22Rv1 (cell line): ENCODE measurements around the gene CCDC124.
A peak's percentile ranks its signal among the peaks of the same experiment; 100 is the strongest.
"Not testable (repeated sequence)": the region's sequence is repeated elsewhere in the genome, so short reads cannot be mapped to it uniquely, and the experiment has no call there.

ENCODE experiments used
- H3K27ac ChIP-seq: fragments of 450-650 bp; 2 replicates; pipeline ENCODE4 v1.5.1; 2017
- ZFX ChIP-seq: fragments of 450-650 bp; IDR thresholded peaks from 2 replicates; pipeline ENCODE4 v1.6.1; 2017; ENCODE audit warnings: antibody characterized with exemption, borderline replicate concordance
- TF ChIP-seq, protein P1 (sequence below): fragments of 450-650 bp; IDR thresholded peaks from 2 replicates; pipeline ENCODE4 v1.5.1; 2017; ENCODE audit warnings: mild to moderate bottlenecking

CCDC124 gene

GRCh38 chr19:17982430-17982829, 49.6 kb downstream of the CCDC124 start:
- no peak overlapping the region for H3K27ac ChIP-seq
- TF ChIP-seq, protein P1, sequence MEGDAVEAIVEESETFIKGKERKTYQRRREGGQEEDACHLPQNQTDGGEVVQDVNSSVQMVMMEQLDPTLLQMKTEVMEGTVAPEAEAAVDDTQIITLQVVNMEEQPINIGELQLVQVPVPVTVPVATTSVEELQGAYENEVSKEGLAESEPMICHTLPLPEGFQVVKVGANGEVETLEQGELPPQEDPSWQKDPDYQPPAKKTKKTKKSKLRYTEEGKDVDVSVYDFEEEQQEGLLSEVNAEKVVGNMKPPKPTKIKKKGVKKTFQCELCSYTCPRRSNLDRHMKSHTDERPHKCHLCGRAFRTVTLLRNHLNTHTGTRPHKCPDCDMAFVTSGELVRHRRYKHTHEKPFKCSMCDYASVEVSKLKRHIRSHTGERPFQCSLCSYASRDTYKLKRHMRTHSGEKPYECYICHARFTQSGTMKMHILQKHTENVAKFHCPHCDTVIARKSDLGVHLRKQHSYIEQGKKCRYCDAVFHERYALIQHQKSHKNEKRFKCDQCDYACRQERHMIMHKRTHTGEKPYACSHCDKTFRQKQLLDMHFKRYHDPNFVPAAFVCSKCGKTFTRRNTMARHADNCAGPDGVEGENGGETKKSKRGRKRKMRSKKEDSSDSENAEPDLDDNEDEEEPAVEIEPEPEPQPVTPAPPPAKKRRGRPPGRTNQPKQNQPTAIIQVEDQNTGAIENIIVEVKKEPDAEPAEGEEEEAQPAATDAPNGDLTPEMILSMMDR: no peak
- TF ChIP-seq ZFX: no peak

DNA sequence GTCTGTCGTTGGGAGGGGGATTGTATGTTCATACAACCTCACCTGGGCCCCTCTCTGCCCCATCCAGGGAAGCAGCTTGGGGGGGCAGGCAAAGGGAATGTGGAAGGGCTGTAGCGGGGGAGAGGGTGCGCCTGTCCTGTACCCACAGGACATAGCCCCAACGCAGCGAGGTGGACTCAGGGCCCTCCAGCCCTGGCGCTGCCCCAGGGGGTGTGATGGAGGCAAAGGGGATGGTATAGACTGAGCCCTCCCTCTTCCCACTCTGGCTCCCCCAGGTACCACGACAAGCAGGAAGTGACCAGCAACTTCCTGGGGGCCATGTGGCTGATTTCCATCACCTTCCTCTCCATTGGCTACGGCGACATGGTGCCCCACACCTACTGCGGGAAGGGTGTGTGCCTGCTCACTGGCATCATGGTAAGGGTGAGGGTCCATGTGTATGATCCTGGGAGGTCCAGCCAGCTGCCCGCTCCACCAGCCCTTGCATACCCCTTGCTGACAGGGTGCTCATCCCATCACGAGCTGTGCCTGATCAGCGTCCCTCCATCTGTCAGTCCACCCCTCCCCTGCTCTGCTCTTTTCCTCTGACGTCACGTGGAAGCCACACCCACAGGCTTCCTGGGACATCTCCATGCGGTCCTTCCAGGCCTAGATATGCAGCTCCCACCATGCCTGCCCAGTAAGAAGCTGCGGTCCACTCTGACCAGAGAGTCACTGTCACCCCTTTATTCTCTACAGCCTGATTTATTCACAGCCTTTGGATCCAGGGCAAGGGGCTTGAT, 52.4 kb downstream of the CCDC124 start:
- H3K27ac ChIP-seq: peak overlapping the region; percentile 25; the same call in 1 of the 2 replicates
- TF ChIP-seq, protein P1: no peak
- TF ChIP-seq ZFX: no peak

DNA sequence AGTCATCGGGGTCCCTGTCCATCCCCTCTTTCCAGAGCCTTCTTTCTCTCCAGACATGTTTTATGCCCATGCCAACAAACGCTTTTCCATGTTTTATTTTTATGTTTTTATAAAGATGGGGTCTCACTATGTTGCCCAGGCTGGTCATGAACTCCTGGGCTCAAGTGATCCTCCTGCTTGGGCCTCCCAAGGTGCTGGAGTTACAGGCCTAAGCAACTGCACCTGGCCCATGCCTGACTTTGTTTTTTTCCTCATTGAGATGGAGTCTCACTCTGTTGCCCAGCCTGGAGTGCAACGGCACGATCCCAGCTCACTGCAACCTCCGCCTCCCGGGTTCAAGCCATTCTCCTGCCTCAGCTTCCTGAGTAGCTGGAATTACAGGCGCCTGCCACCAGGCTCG, 53.8 kb downstream of the CCDC124 start:
- H3K27ac ChIP-seq: not testable (repeated sequence)

DNA sequence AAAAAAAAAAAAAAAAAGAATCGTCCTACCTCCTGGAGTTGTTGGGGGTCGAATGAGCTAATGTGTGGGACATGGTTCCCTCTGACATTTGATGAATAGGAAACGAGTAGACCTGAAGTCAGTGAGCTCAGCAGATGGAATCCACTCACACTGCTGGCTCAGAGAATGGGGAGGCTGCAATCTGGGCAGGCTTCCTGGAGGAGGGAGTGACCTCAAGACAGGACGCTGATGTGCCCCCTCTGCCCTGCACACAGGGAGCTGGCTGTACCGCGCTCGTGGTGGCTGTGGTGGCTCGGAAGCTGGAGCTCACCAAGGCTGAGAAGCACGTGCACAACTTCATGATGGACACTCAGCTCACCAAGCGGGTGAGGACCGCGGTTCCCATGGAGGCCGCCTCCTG, 55.3 kb downstream of the CCDC124 start:
- TF ChIP-seq, protein P1: no peak
- no peak for TF ChIP-seq ZFX

DNA sequence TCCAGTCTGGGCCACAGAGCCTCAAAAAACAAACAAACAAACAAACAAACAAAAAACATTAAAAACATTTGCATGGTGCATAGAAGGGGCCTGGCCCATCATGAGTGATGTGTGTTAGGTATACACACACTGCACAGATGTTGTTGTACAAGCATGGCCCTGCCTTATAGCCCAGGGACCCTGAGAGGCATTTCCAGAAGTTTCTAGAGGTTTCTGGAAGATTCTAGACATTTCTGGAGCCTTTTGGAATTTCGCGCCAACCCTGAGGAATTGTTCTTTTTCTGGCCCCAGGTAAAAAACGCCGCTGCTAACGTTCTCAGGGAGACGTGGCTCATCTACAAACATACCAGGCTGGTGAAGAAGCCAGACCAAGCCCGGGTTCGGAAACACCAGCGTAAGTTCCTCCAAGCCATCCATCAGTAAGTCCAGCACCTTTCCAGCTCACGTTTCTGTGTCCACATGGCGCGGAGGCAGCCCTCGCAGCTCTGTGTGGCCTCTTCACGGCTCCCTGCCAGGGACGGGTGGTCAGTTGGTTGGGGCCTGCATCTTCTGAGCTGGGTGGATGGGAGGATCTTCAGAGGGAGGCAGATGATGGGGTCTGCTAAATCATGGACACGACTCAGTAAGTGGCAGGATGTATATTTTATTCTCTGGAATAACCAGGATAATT, 56.7 kb downstream of the CCDC124 start:
- TF ChIP-seq, protein P1: no peak
- TF ChIP-seq ZFX: no peak
- no peak overlapping the region for H3K27ac ChIP-seq

More for the DNA sequence above, 55.3 kb downstream of the CCDC124 start:
- no peak overlapping the region for H3K27ac ChIP-seq

DNA sequence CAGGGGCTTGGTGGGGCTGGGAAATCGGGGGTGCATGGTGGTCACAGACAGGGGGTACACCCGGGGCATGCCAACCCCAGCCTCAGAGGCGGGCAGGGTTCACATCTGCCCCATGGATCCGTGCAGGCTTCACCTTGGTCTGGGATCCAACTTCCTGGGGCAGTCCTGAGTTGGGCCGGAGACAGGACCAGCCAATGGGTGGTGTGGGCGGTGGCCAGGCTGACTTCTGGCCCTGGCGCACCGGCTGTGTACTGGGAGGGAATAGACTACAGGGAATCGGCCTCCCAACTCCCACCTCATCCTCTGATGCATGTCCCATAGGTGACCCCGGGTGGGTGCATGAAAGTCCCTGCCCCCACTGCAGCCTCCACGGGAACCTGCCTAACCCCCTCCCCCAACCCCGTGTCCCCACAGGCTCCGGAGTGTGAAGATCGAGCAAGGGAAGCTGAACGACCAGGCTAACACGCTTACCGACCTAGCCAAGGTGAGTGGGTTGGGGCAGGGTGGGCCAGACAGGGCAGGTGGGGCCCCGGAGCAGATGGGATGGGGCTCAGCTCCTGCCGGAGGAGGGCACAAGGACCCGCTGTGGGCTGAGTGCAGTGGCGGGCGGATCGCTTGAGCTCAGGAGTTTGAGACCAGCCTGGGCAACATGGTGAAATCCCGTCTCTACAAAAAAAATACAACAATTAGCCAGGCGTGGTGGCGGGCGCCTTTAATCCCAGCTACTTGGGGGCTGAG, 60.4 kb downstream of the CCDC124 start:
- TF ChIP-seq ZFX: no peak

More for the DNA sequence above, 60.4 kb downstream of the CCDC124 start:
- peak overlapping the region; percentile 31; the same call in 1 of the 2 replicates for H3K27ac ChIP-seq
